Testis (tissue), 3 donors: ENCODE measurements around the gene MX1. TPM values are rescaled to one million over a fixed set of nuclear protein-coding genes. Genes with fewer than 3 reads are reported as not detected.

Source experiments
- DNase-seq: peaks from one replicate; pipeline ENCODE4 v3.0.0-alpha.2; 2019
- H3K27ac ChIP-seq, 2 donors: fragments of 200-600 bp; sonication (generic); one replicate each; pipeline ENCODE4 v1.5.1; 2019
- H3K27me3 ChIP-seq: fragments of 200-600 bp; sonication (generic); one replicate; pipeline ENCODE4 v1.5.1; 2019
- H3K36me3 ChIP-seq: fragments of 200-600 bp; sonication (generic); one replicate; pipeline ENCODE4 v1.5.1; 2017; ENCODE audit warnings: low read depth; ENCODE audit errors: missing control alignments
- H3K4me1 ChIP-seq: fragments of 200-600 bp; sonication (generic); one replicate; pipeline ENCODE4 v1.5.1; 2019
- H3K4me3 ChIP-seq, 2 donors: fragments of 200-600 bp; sonication (generic); one replicate each; pipeline ENCODE4 v1.5.1; 2017 to 2019
- H3K9me3 ChIP-seq: fragments of 200-600 bp; sonication (generic); one replicate; pipeline ENCODE4 v1.5.1; 2017
- POLR2A ChIP-seq: fragments of 450-650 bp; IDR thresholded peaks from one replicate; pipeline ENCODE4 v1.6.1; 2017; ENCODE audit warnings: antibody characterized with exemption, mild to moderate bottlenecking, moderate library complexity
- WGBS, 2 donors: methylation state at CpG; one replicate each; pipeline ENCODE4 v1.1.5; 2018; 5-methylcytosine and 5-hydroxymethylcytosine counted together
- intact Hi-C: fragments of 100-400 bp; cut with DNase I; formaldehyde crosslinking; loops from one replicate; pipeline ENCODE4 v1.15.1; 2023; ENCODE audit warnings: low total_unique reads
- polyA plus RNA-seq: library from polyadenylated mRNA; stranded (reverse); fragments of 350-450 nt; fragmentation: Illumina TruSeq; extraction: RNeasy Lipid Tissue Mini Kit (QIAGEN cat#74804); gene quantifications from one replicate; pipeline ENCODE4 v1.2.3, GENCODE V29; 2014; ENCODE audit warnings: low read depth, low replicate concordance; ENCODE audit not compliant: insufficient read depth
- total RNA-seq, 2 donors: library from RNA; depleted of rRNA; stranded (reverse); fragments of >200 nt; gene quantifications; one replicate each; pipeline ENCODE4 v1.2.3, GENCODE V29; 2016
- TF ChIP-seq, protein P1 (sequence below), 3 experiments: fragments of 450-650 bp in 2 of 3; fragments of 200-600 bp in 1 of 3; sonication (generic) in 1 of 3; IDR thresholded peaks; one replicate each; pipeline ENCODE4 v1.5.1; 2016 to 2019; ENCODE audit warnings: antibody characterized with exemption in 3 of 3, mild to moderate bottlenecking in 2 of 3, moderate library complexity in 1 of 3

The MX1 gene
- total and polyA plus RNA-seq, 3 donors from 2014 or later = 18.0 to 36.1 (median 22.7) TPM

DNA sequence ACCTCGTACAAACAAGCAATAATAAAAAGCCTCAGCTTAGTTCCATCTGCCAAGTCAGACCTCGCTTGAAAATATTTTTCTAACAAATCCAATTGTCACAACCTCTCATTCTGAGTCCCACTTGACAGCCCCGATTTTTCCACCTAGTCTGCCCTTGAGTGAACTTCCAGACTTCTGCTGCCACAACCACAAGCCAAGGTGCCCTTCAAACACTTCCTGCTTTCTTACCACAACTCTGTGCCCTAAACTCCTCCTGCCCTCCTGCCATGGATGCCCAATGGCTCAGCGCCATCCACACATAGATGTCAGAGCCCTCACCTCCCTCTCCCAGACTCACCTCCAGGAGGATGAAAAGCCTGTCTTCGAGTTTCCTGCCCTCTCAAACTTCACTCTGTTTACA is 78.0 kb downstream of the MX1 start:
- 72 to 75% methylated on average over 5 of the region's 5 CpGs for WGBS, 2 donors
- DNase-seq = no peak
- intact Hi-C loops = no loop called here
- Histone ChIP-seq H3K9me3 (no peaks in the 10 kb centered on the region), H3K4me3 (no peak overlapping the region), H3K27ac (no peak overlapping the region), H3K4me1 (no peaks in the 10 kb centered on the region), H3K27me3 (no peaks in the 10 kb centered on the region), H3K36me3 (no peaks in the 10 kb centered on the region)
- TF ChIP-seq POLR2A = no peak
- TF ChIP-seq, protein P1, sequence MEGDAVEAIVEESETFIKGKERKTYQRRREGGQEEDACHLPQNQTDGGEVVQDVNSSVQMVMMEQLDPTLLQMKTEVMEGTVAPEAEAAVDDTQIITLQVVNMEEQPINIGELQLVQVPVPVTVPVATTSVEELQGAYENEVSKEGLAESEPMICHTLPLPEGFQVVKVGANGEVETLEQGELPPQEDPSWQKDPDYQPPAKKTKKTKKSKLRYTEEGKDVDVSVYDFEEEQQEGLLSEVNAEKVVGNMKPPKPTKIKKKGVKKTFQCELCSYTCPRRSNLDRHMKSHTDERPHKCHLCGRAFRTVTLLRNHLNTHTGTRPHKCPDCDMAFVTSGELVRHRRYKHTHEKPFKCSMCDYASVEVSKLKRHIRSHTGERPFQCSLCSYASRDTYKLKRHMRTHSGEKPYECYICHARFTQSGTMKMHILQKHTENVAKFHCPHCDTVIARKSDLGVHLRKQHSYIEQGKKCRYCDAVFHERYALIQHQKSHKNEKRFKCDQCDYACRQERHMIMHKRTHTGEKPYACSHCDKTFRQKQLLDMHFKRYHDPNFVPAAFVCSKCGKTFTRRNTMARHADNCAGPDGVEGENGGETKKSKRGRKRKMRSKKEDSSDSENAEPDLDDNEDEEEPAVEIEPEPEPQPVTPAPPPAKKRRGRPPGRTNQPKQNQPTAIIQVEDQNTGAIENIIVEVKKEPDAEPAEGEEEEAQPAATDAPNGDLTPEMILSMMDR (IDR thresholded peaks at IDR 0.05) = no peak

DNA sequence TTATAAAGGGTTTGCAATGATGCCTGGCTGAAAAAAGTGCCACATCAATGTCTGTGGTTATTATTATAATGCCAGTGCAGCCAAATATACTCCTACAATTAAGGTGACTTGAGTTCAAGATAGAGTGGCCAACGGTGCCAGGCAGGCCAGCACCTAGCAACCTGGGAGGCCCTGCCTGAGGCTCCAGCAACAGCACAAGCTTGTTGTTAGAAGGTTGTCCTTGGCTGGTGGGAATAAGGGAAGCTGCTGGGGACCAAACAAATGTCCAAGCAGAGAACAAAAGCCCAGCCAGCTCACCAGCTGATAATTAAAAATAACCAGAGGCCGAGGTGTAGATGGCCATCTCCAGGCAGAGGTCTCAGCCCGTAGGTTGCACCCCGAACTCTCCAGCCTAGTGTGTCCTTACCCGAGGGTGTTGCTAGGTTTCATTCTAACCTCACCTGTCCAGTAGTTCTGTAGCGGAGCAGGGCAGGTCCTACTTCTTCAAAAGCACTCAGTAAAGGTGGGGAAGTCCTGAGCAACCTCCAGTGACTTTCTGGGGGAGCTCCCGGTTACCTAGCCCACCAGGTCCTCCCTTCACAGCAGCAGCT is 80.1 kb downstream of the MX1 start:
- DNase-seq = no peak
- no peaks in the 10 kb centered on the region for H3K9me3 ChIP-seq
- peak overlapping the region in 1 of 2 donors; percentile 58 for H3K4me3 ChIP-seq
- intact Hi-C loops = no loop called here
- 53 to 55% methylated on average over 7 of the region's 7 CpGs for WGBS, 2 donors
- no peaks in the 10 kb centered on the region for H3K27me3 ChIP-seq
- H3K4me1 ChIP-seq = no peaks in the 10 kb centered on the region
- H3K36me3 ChIP-seq = no peaks in the 10 kb centered on the region
- no peak overlapping the region for H3K27ac ChIP-seq
- TF ChIP-seq POLR2A = no peak
- TF ChIP-seq, protein P1 (IDR thresholded peaks at IDR 0.05) = no peak

DNA sequence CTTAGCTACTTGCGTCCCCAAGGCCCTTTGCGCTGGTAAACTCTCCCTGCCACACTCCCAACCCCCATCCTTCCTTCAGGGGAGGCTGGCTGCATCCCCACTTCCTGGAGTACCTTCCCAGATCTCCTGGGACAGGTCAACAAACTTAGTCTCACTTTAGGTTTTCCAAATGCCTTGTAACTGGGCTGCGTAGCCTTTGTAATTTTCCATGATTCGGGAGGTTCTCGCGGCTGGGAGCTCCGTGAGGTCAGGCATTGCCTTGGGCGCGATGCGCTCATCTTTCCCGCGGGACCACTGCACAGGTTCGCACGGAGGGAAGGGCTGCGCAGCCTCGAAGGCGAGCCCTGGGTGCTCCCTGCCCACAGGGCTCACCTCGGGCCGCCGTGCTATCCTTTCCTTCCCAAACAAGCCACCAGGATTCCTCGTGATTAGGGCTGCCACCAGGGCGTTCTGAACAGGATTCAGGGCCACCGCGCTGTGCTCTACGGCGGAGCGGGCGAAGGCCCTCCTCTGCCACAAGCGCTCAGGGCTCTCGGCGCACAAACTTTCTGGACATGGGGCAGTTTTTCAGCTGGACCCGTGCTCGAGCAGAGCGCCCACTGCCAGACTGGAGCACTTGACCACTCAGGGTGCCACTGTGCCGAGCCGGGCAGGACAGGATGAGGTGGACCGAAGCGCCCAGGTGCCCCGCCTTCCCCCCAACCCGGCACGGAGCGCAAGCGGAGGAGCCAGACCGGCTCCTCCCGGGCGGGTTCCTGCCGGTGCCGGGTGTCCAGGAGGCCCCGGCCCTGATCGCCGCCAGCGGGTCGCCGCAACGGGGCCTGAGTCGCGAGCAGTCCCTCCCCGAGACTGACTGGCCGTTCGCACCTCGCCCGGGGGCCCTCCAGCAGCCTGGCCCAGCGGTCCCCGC is 80.8 kb downstream of the MX1 start:
- no peaks in the 10 kb centered on the region for H3K36me3 ChIP-seq
- no peaks in the 10 kb centered on the region for H3K9me3 ChIP-seq
- H3K4me1 ChIP-seq = no peaks in the 10 kb centered on the region
- TF ChIP-seq, protein P1 (IDR thresholded peaks at IDR 0.05) = no peak
- TF ChIP-seq POLR2A = no peak
- DNase-seq = no peak
- WGBS, 2 donors = 4 to 6% methylated on average over 20 to 62 of the region's 64 CpGs
- peak overlapping the region; percentile 4 to 58 for H3K4me3 ChIP-seq
- H3K27ac ChIP-seq = no peak overlapping the region
- H3K27me3 ChIP-seq = no peaks in the 10 kb centered on the region
- intact Hi-C loops = no loop called here

DNA sequence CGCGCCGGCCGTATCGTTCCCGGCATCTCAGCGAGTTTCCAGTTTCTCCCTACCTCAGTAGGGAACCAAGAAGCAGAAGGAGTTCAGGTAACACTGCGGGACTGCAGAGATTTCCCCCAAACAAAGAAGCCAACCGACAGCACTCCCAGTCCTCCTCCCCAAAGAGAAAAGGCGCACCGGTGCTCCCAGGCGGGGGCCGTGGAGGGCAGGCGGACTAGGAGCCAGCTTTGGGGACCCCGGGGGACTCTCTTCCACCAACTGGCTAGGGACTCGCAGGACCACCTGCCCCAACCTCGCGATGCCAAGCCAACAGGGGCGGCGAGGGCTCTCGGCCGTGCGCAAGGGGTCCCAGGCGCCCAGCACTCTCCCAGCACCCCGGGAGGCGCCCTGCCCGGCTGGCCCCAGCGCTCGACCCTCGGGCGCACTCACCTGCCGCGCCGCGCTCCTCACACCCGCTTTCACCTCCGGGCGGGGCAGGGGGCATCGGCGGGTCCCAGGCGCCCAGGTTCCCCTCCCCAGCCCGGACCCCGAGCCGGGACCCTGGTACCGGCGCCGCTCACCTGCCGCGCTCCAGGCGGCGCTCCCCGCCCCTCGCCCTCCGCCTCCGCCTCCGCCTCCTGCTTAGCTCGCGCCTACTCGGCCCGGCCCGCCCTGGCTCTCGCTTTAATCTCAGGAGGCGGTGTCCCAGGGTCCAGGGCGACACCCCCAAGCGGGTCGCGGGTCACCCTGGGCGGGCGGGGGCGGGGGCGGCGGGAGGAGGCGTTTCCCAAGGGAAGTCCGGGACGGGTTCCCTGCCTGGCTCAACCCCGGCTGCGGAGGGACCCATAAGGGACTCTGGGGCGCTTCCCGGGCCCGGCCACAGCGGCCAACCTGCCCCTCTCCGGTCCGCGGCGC is 81.7 kb downstream of the MX1 start, which contains the start of gene TMPRSS2:
Gene TMPRSS2 (minus strand): TSS at position 638 of the 894 bp plus-strand sequence. CDS start 10,025 bp downstream, outside the sequence.
- DNase-seq = no peak
- H3K4me3 ChIP-seq = peak within 1 kb of the TSS; percentile 26 to 58
- H3K9me3 ChIP-seq = no peaks in the 10 kb centered on the region
- H3K36me3 ChIP-seq = no peaks in the 10 kb centered on the region
- H3K4me1 ChIP-seq = no peaks in the 10 kb centered on the region
- 0 to 7% methylated on average over 6 to 49 of the region's 85 CpGs for WGBS, 2 donors
- H3K27me3 ChIP-seq = no peaks in the 10 kb centered on the region
- no peak within 1 kb of the TSS for H3K27ac ChIP-seq
- no peak for TF ChIP-seq POLR2A
- TF ChIP-seq, protein P1 (IDR thresholded peaks at IDR 0.05) = no peak
- intact Hi-C loops = no loop called here
